HG03558 (cell line): ENCODE data around the gene MAN2C1.
"Not testable (repeated sequence)": the region's sequence is repeated elsewhere in the genome, so short reads cannot be mapped to it uniquely, and the experiment has no call there.

Experiments used
- ATAC-seq: cut with Tn5 transposase; IDR thresholded peaks from one replicate; pipeline ENCODE4 v1.9.1; 2021; ENCODE audit warnings: moderate number of reproducible peaks; ENCODE audit not compliant: unreplicated experiment; ENCODE audit errors: extremely low read depth

The MAN2C1 gene

GRCh38 chr15:75361989-75362641, 6.3 kb downstream of the MAN2C1 start:
- ATAC-seq: no peak

DNA sequence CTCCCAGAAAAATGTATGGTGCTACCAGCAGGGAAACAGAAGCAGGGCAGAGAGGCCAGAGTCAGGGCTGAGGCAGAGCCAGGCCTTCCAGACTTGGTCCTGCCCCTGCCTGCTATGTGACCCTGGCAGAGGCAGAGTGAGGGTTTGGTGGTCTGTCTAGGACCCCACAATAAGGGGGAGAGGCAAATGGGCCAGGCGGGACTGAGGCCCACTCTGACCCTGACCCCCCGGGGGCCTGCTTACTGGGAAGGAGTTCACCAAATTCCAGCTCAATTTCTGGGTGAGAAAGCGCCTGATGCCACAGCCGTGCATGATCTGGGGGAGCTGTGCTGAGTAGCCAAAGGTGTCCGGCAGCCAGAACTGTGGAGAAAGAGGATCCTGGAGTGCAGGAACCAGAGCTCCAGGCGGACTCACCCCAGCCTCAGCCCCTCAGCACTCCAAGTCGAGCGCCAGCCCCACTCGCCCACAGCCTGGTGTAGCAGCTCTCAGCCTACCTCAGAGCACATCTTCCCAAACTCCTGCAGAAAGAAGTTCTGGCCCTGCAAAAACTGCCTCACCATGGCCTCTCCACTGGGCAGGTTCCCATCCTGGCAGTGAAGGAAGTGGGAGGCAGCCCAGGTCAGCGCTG, 6.9 kb downstream of the MAN2C1 start:
- no peak for ATAC-seq

DNA sequence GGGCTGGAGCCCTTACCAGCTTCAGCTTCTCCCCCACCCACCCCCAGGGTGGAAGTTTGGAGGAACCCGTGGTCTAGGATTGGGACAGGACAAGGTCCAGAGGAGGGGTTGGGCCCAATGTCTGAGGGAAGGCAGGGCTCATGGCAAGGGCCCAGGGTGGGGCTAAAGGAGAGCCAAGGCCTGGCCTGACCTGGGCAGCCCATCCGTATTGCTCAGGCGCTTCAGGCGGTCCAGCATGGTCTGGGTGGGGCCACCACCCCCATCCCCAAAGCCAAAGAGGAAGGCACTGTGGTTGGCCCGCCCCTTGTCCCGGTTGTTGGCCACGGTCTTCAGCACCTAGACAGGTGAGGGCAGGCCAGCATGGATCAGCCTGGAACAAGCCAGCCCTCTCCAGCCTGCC, 7.6 kb downstream of the MAN2C1 start:
- ATAC-seq: no peak

- ATAC-seq: no peak
These were observed 8.0 kb downstream of the MAN2C1 start for GRCh38 chr15:75360391-75360790.

GRCh38 chr15:75359537-75360250, 8.7 kb downstream of the MAN2C1 start:
- no peak for ATAC-seq

- ATAC-seq: no peak
These were observed 9.5 kb downstream of the MAN2C1 start for GRCh38 chr15:75358771-75359536.

- ATAC-seq: no peak
These were observed 10.3 kb downstream of the MAN2C1 start for GRCh38 chr15:75357976-75358673.

DNA sequence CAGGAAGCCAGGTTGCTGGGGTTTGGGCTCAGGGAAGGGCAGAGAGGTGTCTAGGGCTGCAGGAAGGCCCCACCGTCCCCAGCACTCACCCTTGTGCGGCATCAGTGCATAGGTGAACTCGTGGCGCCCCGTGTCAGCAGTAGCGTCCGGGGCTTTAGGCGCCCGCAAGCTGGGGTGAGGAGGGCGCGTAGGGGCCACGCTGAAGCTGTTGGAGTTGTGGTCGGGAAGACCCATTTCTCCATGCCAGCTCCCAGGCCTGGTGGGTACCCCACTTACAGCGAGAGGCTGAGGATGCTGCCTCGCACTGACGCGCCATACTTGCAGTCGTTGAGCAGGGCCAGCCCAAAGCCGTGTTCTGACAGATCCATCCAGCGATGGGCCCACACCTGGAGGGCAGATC, 11.9 kb downstream of the MAN2C1 start:
- no peak for ATAC-seq

DNA sequence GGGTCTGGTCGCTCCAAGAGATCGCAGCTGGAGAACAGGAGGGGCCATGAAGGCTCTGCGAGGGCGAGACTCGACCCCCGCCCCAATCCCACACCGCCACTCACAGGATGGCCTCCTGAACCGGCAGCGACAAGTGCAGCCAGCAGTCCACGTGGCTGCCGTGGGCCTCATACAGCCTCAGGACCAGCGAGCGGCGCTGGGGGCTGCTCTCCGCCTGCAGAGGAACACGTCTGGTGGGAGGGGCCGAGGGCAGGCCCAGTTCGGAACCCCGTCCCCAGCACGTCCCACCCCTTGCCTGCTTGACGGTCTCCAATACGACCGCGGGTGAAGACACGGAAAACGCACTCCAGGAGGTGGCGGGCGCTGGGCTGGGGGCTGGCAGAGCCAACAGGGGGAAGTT, 12.4 kb downstream of the MAN2C1 start:
- no peak for ATAC-seq

- ATAC-seq: no peak
These were observed 13.0 kb downstream of the MAN2C1 start for GRCh38 chr15:75355369-75355768.

DNA sequence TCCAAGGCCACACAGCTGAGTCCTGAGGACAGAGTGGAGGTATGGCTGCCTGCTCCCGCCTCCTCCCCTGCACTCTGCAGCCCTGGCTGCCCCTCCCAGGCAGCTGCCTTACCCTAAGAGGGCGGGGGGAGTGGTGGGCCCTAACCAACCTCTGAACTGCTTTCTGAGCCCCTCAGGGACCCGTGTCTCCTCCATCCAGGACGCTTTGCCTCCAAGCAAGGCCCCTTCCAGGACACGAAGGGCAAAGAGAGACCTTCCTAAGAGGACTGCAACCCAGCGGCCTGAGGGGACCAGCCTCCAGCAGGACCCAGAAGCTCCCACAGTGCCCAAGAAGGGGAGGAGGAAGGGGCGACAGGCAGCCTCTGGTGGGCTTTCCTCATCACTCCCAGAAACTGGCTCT, 14.0 kb downstream of the MAN2C1 start:
- ATAC-seq: no peak

GRCh38 chr15:75353604-75354003, 14.8 kb downstream of the MAN2C1 start:
- no peak for ATAC-seq

- no peak for ATAC-seq
These were observed 16.0 kb downstream of the MAN2C1 start for GRCh38 chr15:75352186-75353080.

DNA sequence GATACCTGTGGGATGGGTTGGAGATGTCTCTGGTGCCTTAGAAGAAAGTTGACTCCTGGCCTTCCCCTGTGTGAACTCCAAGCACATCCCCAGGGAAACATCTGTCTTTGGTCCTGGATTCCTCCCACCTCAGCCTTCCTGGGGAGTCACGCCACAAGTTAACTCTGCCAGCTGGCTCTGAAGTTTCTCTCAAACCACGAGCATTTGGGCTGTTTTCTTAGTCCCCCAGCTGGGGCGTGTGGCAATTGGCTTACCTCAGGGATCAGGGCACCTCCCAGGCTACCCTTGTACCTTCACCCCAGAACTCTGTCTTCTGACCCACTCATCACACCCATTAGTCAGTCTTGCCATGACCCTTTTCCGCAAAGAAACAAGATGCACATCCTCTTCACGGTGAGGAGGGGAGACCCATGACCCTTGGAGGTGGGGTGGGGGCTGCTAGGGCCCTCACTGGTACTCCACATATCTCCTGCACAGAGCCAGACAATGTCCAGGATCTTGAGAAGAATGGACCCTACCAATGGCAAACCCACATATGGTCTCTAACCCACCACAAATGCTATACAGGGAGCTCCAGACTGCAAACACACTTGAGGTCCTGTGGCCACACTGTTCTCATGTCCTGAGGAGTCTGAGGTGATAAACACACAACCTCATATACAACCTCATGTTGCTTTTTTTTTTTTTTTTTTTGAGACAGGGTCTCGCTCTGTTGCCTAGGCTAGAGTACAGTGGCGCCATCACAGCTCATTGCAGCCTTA, 17.6 kb downstream of the MAN2C1 start:
- ATAC-seq: no peak

DNA sequence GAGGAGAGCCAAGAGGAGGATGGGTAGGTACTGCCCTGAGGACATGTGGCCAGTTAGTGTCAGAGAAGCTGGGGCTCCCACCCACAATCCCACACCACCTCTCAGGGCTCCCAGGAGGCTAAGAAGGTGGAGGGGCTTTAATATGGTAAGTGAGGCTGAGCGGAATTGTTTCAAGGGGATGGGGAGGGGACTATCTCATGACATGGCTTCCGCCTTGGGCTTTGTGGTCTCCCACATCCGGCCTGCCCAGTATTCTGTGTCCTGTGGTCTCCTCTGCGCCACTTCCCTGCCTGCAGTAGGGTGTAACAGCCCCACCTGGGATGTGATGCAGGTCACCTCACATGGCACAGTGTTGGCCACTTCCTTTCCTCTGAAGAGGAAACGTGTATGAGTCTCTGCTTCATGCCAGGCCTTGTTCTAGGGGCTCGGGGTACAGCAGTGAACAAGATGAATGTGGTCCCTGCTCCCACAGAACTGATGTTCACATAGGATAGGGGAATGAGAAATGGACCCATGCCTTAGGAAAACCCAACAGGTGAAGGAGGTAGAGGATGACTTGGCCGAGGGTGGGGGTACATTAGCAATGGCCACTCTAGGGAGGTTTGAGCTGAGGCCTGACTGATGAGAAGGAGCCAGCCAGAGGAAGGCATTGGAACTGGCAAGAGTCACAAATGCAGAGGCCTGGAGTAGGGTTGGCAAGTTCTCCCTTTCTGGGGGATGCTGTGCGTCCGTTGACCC, 18.4 kb downstream of the MAN2C1 start:
- no peak for ATAC-seq

GRCh38 chr15:75349351-75349669, 19.1 kb downstream of the MAN2C1 start:
- ATAC-seq: not testable (repeated sequence)

- no peak for ATAC-seq
These were observed 19.7 kb downstream of the MAN2C1 start for GRCh38 chr15:75348562-75349350.
